Measurements from ENCODE around the gene OR52A1.

DNA sequence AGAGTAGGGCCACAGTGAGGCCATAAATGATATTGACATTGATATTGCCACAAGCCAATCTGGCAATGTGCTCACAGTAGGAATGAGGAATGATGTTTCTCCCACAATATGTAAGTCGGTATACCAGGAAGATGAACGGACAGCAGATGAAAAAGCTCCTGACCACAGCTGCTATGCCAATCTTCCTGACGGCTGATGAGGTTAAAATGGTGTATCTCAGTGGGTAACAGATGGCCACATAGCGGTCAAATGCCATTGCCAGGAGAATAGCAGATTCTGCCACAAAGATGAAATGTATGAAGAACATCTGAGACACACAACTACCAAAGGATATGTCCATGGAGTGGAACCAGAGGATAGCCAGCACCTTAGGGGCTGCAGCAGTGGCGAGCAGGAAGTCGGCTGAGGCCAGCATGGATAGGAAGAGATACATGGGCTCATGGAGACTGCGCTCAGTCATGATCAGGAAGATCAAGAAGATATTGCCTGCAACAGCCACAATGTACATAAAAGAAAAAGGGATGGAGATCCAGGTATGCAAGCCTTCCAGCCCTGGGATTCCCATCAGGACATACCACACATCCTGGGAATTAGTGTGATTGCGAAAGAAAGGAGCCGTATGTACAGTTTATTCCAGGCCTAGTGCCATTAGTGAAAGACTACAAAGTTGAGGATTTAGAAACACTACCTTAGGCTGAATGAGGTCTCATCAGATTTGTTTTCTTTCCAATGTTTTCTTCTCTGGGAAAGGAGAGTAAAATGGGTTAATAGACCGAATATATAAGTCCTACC is 23.7 kb upstream of the OR52A1 start:
- TF ChIP-seq POLR2A (IDR thresholded peaks at IDR 0.05) (no peak), POLR2AphosphoS5 (IDR thresholded peaks at IDR 0.05) (no peak)
- TF ChIP-seq, protein P1, sequence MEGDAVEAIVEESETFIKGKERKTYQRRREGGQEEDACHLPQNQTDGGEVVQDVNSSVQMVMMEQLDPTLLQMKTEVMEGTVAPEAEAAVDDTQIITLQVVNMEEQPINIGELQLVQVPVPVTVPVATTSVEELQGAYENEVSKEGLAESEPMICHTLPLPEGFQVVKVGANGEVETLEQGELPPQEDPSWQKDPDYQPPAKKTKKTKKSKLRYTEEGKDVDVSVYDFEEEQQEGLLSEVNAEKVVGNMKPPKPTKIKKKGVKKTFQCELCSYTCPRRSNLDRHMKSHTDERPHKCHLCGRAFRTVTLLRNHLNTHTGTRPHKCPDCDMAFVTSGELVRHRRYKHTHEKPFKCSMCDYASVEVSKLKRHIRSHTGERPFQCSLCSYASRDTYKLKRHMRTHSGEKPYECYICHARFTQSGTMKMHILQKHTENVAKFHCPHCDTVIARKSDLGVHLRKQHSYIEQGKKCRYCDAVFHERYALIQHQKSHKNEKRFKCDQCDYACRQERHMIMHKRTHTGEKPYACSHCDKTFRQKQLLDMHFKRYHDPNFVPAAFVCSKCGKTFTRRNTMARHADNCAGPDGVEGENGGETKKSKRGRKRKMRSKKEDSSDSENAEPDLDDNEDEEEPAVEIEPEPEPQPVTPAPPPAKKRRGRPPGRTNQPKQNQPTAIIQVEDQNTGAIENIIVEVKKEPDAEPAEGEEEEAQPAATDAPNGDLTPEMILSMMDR (IDR thresholded peaks at IDR 0.05): no peak
